Measurements from ENCODE around the gene VPS8. TPM values are rescaled to one million over a fixed set of nuclear protein-coding genes. Genes with fewer than 3 reads are reported as not detected.
"Not testable (repeated sequence)": the region's sequence is repeated elsewhere in the genome, so short reads cannot be mapped to it uniquely, and the experiment has no call there.

VPS8 gene
- total and polyA plus RNA-seq, 2 of the 8 experiments (the other 6 are each of a cell fraction or from before 2014, with no cell fraction given), result 13.0 to 41.0 TPM

- H3K4me1 ChIP-seq (replicated peaks in 1 of 4; ENCODE audit: control insufficient read depth in 3 of 4, insufficient read depth in 4 of 4, low read length in 3 of 4); H3K4me3 ChIP-seq (ENCODE audit: extremely low read depth in 1 of 4, insufficient read depth in 2 of 4, low read depth in 3 of 4, low read length in 4 of 4); H3K9me3 ChIP-seq (ENCODE audit: insufficient read depth in 2 of 2, low read depth in 1 of 2, low read length in 1 of 2); H3K9ac ChIP-seq (replicated peaks in 1 of 4; ENCODE audit: extremely low read depth in 1 of 4, low read depth in 3 of 4, low read length in 3 of 4); H2BK12ac ChIP-seq (ENCODE audit: low read depth, low read length); H3K14ac ChIP-seq (ENCODE audit: insufficient read length); CTCF ChIA-PET (ENCODE audit: partially characterized antibody); H3K79me1 ChIP-seq (ENCODE audit: low read depth, low read length); DNase-seq (ENCODE audit: low read depth in 1 of 2, low spot score in 2 of 2); H2BK5ac ChIP-seq (ENCODE audit: low read depth, low read length); H3K79me2 ChIP-seq (ENCODE audit: control insufficient read depth in 1 of 2, insufficient read depth in 2 of 2, low read length in 2 of 2); H3K23me2 ChIP-seq (ENCODE audit: low read depth, low read length); H3K27me3 ChIP-seq (replicated peaks in 1 of 4; ENCODE audit: control insufficient read depth in 3 of 4, extremely low read depth in 1 of 4, insufficient read depth in 3 of 4, low read length in 3 of 4); H2AK5ac ChIP-seq (ENCODE audit: low read depth, low read length); H2BK20ac ChIP-seq (ENCODE audit: low read length); H2BK15ac ChIP-seq (ENCODE audit: low read length); H3K18ac ChIP-seq (ENCODE audit: extremely low read depth, low read length); H4K91ac ChIP-seq (replicated peaks; ENCODE audit: insufficient read length, low read length); H3K4ac ChIP-seq (replicated peaks; ENCODE audit: insufficient read length, low read depth, low read length); FAIRE-seq; H3K23ac ChIP-seq (ENCODE audit: insufficient read length); H2AFZ ChIP-seq (ENCODE audit: low read length); H4K8ac ChIP-seq (ENCODE audit: extremely low read depth, insufficient read depth, low read length); H4K20me1 ChIP-seq (replicated peaks in 1 of 2; ENCODE audit: control insufficient read depth in 1 of 2, insufficient read depth in 2 of 2, low read length in 2 of 2); H4K5ac ChIP-seq (ENCODE audit: insufficient read length, low read depth, low read length); H2BK120ac ChIP-seq (replicated peaks; ENCODE audit: low read depth, low read length); H3K4me2 ChIP-seq (ENCODE audit: insufficient read depth in 1 of 2, low read depth in 2 of 2, low read length in 2 of 2); POLR2A ChIA-PET (ENCODE audit: partially characterized antibody); H3K27ac ChIP-seq (ENCODE audit: low read depth, low read length); H3K56ac ChIP-seq (replicated peaks; ENCODE audit: insufficient read length, low read depth, low read length): not testable (repeated sequence)
- 90% methylated on average over 4 of the region's 28 CpGs; no CpG with 5 or more reads in 1 of the 2 experiments for WGBS, 2 experiments (ENCODE audit: extremely low coverage in 1 of 2, insufficient coverage in 1 of 2, insufficient read length in 1 of 2, insufficient replicate concordance in 2 of 2, low coverage in 1 of 2, low lambda C conversion rate in 2 of 2, missing lambda C conversion rate in 1 of 2)
- H3K36me3 ChIP-seq (ENCODE audit: control insufficient read depth in 2 of 4, insufficient read depth in 4 of 4, low read length in 3 of 4), result peaks cover 0 to 31% (median 8%) of the 10 kb centered on the region in 4 experiments; a peak in 5 of 8 replicates
Measured at GRCh38 chr3:185003876-185004275, 191.9 kb downstream of the VPS8 start.
